Pons (tissue), 1 donor: ENCODE results near the gene MS4A10.
A peak's percentile ranks its signal among the peaks of the same experiment; 100 is the strongest.

Source experiments
- DNase-seq: peaks from one replicate; pipeline ENCODE4 v3.0.0-alpha.2; 2016; ENCODE audit warnings: low spot score

Gene MS4A10

DNA sequence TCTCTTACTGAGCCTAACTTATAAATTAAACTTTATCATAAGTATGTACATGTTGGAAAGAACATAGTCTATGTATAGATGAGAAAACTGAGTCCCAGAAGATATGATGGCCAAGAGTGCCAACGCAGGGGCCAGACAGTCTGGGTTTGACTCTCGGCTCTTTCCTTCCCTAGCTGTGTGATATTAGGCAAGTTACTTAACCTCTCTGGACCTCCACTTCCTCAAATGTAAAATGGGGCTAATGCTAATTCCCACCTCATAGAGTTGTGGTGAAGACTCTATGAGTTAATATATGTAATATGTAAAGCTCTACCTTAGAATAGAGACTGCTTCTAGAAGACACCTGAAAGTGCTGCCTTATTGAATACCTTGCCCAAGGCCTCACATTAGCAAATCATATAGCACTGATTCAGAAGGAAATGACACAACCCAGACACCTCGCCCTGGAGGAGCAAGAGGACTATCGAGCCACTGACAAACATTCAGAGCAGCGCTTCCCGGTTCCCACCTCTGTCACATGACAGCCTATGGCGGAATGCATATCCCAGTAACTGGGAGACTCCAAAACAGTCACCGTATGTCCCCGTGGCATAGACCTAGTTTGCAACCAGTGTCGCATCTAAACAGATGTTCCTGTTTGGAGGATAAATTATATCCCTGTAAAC, 45.5 kb downstream of the MS4A10 start:
- no peak for DNase-seq

DNA sequence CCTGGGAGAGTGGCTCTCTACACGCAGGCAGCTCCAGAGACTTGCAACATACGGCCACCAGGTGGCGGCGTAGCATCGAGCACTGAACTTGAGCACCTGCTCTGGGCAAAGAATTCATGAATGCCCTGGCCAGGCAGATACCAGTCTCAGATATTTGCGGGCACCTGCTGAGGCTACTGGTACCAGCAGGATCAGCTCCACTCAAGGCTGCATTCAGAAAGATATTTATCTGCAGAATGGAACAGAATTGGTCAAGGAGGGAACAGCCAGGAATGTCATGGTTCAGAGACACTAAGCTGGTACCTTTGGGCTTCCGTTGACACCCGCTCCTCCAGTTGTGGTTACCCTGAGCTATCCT, 46.0 kb downstream of the MS4A10 start:
- DNase-seq, result peak; percentile 77

DNA sequence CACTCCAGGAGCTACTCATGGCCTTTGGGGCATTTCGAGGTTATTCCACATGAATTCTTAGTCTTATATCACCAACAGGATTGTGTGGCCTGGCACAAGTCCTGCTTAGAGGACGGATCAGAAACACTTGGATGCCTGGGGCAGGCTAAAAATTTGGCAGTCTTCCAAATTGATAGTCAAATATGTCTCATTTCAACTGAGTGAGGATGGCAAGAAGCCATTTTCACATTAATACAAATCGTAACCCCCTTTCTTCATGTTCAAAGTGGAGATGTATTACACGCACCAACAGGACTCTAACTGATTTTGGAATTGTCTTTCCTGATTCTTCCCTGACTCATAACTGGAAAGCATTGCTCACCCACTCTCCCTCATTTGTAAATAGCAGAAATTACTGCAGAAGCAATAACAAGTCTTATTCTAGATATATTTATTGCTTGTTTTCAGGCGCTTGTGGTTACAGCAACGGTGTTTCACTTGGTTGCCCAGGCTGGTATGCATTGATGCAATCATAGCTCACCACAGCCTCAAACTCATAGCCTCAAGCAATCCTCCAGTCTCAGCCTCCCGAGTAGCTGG, 46.5 kb downstream of the MS4A10 start:
- no peak for DNase-seq

GRCh38 chr11:60834742-60835533, 49.8 kb downstream of the MS4A10 start:
- DNase-seq, result peak; percentile 7

DNA sequence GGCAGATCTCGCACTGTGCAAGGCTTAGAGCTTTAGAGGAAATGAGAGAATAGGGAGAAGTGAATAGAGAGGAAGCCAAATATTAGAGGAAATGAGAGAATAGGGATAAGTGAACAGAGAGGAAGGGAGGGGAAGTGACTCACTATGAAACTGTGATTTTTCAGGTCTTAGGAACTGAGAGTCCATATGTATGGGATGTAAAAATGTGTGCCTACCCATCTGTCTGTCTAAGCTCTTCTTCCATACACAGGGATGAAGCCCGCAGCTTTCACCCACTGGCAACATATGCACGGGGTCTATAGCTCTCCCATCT, 50.4 kb downstream of the MS4A10 start:
- peak; percentile 71 for DNase-seq

- no peak for DNase-seq
These were observed 51.9 kb downstream of the MS4A10 start for GRCh38 chr11:60836866-60837515.

- no peak for DNase-seq
These were observed 53.0 kb downstream of the MS4A10 start for GRCh38 chr11:60838132-60838531.

DNA sequence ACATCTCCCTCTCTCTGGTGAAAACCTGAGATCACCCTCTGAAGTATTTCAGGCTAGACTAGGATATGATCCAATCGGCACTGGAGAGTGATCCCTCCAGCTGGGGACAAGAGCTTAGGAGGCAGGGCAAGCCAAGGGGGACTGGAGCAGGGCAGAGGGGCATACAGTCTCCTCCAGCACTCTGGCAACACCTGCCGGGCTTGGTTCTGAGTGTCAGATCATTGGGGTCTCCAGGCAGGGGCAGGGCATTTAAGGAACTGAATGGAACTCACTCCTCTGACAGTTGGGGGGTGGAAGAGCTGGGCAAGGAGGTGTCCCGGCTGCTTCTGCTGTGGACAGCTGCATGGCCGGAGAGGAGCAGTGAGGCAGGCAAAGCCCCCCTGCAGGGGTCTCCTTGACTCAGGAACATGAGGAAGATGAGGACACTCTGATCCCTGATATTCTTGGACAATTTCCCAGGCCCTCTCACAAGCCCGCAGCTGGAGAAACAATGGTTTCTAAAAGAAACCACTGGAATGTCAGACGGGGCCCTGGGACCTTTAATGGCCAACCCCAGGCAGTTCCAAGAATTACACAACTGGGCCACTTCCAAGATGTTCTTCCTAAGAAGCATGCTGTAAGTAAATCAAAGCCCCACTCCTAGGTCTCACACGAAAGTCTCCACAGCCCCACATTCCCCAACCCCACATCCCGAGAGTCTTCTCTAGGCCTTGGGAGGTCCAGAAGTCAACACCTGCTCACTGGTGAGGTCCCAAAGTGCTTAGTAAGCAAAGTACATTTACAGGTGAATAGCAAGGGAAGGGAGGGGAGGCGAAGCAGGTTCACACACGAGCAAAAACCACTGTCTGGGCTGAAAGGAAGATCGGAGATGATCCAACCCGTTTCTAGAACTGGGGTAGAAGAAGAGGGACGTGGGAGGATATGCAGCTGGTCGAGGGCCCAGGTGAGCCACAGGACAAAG, 55.6 kb downstream of the MS4A10 start:
- DNase-seq, result peak; percentile 51

DNA sequence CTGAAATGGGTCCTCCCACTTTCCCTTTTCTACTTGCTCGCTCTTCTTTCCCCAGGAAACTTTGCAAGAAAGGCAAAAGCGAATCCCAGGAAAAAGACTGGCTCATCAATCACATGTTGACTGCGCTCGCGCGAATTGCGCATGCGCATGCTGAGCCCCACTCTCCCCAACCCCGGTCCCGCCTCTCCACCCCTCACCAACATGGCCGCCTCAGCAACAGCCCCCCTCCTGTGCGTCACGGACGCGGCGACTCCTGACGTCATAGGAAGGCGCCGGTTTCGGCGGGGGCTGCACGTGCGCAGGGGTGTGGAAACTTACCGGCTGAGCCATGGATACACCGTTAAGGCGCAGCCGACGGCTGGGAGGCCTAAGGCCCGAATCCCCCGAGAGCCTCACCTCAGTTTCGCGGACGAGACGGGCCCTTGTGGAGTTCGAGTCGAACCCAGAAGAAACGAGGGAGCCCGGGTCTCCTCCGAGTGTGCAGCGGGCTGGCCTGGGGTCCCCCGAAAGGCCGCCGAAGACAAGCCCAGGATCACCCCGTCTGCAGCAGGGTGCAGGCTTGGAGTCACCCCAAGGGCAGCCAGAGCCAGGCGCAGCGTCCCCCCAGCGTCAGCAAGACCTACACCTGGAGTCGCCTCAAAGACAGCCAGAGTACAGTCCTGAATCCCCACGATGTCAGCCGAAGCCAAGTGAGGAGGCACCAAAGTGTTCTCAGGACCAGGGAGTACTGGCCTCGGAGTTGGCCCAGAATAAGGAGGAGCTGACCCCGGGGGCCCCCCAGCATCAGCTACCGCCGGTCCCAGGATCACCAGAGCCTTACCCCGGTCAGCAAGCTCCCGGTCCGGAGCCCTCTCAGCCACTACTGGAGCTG, 56.9 kb downstream of the MS4A10 start, which contains the start of gene CCDC86:
CCDC86 (plus strand) TSS at position 317 of the 871 bp plus-strand sequence; CDS start at position 329, 12 bp downstream.
- DNase-seq, result peak; percentile 93

DNA sequence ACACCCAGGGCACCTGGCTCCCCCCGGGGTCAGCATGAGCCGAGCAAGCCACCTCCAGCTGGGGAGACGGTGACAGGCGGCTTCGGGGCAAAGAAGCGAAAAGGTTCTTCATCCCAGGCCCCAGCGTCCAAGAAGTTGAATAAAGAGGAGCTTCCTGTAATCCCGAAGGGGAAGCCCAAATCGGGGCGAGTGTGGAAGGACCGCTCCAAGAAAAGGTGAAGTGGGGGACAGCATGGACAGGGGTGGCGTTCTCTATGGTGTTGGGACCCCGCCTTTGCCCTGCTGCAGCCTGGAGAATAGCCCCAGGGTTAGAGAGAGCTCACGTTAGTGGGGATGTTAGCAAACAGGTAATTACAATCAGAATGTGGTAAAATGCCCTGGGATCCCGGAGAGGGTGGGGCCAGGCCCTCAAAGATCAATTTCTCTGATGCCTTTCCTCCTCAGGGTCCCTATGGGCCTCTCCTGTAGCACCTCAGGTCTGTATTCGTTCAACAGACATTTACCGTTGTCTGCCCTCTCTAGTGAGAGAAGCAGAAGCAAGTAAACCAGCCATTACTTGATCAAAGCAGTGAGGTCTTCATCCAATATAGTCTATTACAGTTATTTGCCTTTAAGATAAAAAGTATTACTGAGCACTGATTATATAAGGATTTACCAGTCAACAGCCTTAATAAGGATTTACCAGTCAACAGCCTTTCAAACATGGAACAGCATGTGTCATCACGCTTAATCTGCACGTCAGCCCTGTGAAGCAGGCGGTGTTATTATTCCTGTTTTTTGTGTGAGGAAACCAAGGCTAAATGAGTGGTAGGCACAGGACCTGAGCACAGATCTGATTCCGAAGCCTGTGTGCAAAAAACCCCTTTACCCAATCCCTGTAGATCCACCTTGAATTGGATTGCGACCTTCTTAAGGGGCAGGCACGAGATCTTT, 57.8 kb downstream of the MS4A10 start:
- DNase-seq, result peak; percentile 3

- no peak for DNase-seq
These were observed 59.1 kb downstream of the MS4A10 start for GRCh38 chr11:60844045-60844869.

DNA sequence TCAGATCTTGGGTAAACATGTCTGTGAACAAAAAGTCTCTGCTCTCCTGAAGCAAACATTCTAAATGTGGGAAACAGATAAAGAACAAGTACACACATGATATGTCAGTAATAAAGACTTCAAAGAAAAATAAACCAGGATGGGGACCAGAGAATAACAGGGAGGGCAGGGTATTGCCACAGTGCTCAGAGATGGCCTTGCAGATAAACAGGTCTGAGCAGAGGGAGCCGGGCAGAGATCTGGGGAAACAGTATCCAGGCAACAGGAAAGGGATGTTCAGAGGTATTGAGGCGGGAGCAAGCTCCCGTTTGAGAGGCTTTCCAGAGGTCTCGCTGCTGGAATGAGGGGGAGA, 59.7 kb downstream of the MS4A10 start:
- no peak for DNase-seq

DNA sequence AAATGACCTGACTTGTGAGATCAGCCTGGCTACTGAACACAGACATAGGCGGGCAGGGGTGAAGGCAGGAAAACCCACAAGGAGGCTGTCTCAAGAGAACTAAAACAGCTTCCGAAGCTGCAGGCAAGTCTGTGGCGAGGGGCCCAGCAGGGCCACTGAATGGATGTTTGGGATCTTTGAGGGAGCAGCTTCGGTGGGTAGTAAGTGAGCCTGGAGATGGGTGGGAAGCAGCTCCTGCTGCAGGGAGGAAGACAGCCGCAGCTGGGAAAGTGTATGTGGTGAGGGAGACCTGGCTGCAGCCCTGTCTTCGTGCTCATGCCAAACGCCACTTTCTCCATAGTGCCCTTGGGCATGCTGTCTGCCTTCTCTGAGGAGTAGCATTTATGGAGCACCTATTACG, 60.2 kb downstream of the MS4A10 start:
- DNase-seq, result no peak

GRCh38 chr11:60847281-60847680, 62.1 kb downstream of the MS4A10 start:
- no peak for DNase-seq

DNA sequence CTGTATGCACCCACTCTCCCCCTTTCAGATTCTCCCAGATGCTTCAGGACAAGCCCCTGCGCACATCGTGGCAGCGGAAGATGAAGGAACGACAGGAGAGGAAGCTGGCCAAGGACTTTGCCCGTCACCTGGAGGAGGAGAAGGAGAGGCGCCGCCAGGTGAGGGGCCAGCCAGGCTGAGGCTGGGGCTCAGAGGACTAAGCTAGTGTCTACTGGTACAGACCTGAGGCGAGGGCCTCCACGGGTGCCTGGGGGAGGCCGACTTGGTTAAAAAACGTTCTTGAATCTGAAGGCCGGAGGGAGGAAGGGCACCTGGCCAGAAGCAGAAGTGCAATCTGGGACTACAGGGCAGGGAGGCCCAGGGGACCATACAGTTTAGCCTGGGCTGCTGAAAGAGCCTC, 62.8 kb downstream of the MS4A10 start:
- DNase-seq, result no peak

- no peak for DNase-seq
These were observed 63.6 kb downstream of the MS4A10 start for GRCh38 chr11:60848714-60849151.

DNA sequence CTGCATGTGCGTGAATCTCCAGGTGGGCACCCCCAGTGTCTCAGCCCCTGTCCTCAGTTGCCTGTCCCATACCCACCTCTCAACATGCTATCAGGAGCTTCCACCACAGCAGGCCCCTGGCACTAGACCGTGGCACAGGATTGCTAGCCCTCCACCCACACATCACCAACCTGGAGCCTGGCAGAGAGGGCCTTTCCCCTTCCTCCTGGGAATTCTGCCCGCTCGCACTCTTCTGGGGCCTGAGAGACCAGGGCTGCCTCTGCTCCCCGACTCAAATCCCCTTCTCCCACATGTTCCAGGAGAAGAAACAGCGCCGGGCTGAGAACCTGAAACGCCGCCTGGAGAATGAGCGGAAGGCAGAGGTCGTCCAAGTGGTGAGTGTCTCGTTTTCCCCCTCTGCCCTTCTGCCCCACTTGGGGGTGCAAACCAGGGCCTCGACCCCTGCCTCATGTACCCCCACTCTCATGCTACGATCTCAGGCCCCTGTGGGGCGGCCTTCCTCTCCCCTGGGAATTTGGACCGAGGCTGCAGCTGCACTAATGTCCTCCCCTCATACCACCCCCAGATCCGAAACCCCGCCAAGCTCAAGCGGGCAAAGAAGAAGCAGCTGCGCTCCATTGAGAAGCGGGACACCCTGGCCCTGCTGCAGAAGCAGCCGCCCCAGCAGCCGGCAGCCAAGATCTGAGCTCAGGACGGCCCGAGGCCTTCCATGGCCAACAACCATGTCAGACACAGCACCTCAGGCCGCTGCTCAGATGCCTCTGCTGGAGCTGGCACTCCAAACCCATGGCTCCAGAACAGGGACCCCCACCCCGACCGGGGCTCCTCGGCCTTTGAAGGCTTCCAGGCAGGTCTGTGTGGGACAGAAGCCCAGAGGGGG, 64.7 kb downstream of the MS4A10 start:
- no peak for DNase-seq
